SU-DHL-6 (cell line): ENCODE results near the gene ASTN2.

ENCODE experiments used
- CTCF ChIP-seq: fragments of 200-600 bp; sonication (generic); IDR thresholded peaks from one replicate; pipeline ENCODE4 v1.5.1; 2017; ENCODE audit warnings: antibody characterized with exemption, mild to moderate bottlenecking, low read length, moderate library complexity; ENCODE audit not compliant: insufficient read depth, poor library complexity, severe bottlenecking
- EZH2phosphoT487 ChIP-seq: fragments of 200-600 bp; sonication (generic), shearing (Covaris generic); conservative IDR thresholded peaks from 2 replicates; pipeline ENCODE4 v1.6.1; 2018; ENCODE audit warnings: mild to moderate bottlenecking, antibody characterized with exemption, low read length, moderate library complexity, mixed read lengths

GRCh38 chr9:117083559-117083958 is 331.3 kb downstream of the ASTN2 start:
- TF ChIP-seq CTCF (no peak), EZH2phosphoT487 (no peak)
